ENCODE measurements around the gene FASTKD1.
"Not testable (repeated sequence)": the region's sequence is repeated elsewhere in the genome, so short reads cannot be mapped to it uniquely, and the experiment has no call there.

Gene FASTKD1

GRCh38 chr2:169516488-169516995 lies 57.1 kb downstream of the FASTKD1 start:
- H3K9me3 ChIP-seq (ENCODE audit: control insufficient read depth, insufficient read depth, low read depth, low read length); POLR2A ChIA-PET; H3K27ac ChIP-seq (ENCODE audit: extremely low read depth, low read depth, low read length); H3K4me3 ChIP-seq (ENCODE audit: low read depth, low read length); H3K36me3 ChIP-seq (ENCODE audit: control insufficient read depth in 2 of 2, insufficient read depth in 1 of 2, low read length in 2 of 2): not testable (repeated sequence)
- H3K4me1 ChIP-seq (ENCODE audit: control insufficient read depth, insufficient read depth, low read length): peaks cover 11% of the 10 kb centered on the region; the same call in 1 of the 2 replicates
- CTCF ChIA-PET: interaction anchor here (5.2 kb wide), 1 partner anchor 12 kb away, joined by 28 read pairs; no protein-coding TSS in a partner anchor

GRCh38 chr2:169514758-169515157 lies 58.9 kb downstream of the FASTKD1 start:
- POLR2A ChIA-PET: interaction anchor here (0.6 kb wide), 1 partner anchor 19 kb away, joined by 3 read pairs; no protein-coding TSS in a partner anchor
- not testable (repeated sequence) for H3K9me3 ChIP-seq (ENCODE audit: control insufficient read depth, insufficient read depth, low read depth, low read length); H3K4me3 ChIP-seq (ENCODE audit: low read depth, low read length); H3K36me3 ChIP-seq (ENCODE audit: control insufficient read depth in 2 of 2, insufficient read depth in 1 of 2, low read length in 2 of 2); H3K27ac ChIP-seq (ENCODE audit: extremely low read depth, low read depth, low read length)
- peaks cover 12% of the 10 kb centered on the region; the same call in 1 of the 2 replicates for H3K4me1 ChIP-seq (ENCODE audit: control insufficient read depth, insufficient read depth, low read length)
- CTCF ChIA-PET: interaction anchor here (5.2 kb wide), 1 partner anchor 14 kb away, joined by 28 read pairs; no protein-coding TSS in a partner anchor

GRCh38 chr2:169513926-169514325 lies 59.7 kb downstream of the FASTKD1 start:
- CTCF ChIA-PET: interaction anchor here (0.7 to 1.7 kb wide), 3 partner anchors 14 to 83 kb away, joined by 3 to 9 read pairs (median 4); no protein-coding TSS in a partner anchor
- Histone ChIP-seq H3K9me3 (ENCODE audit: control insufficient read depth, insufficient read depth, low read depth, low read length) (no peaks in the 10 kb centered on the region), H3K27ac (ENCODE audit: extremely low read depth, low read depth, low read length) (no peak overlapping the region), H3K4me1 (ENCODE audit: control insufficient read depth, insufficient read depth, low read length) (peaks cover 14% of the 10 kb centered on the region), H3K36me3 (ENCODE audit: control insufficient read depth in 2 of 2, insufficient read depth in 1 of 2, low read length in 2 of 2) (no peaks in the 10 kb centered on the region), H3K4me3 (ENCODE audit: low read depth, low read length) (no peak overlapping the region)
- POLR2A ChIA-PET: no interaction called here
- TF ChIP-seq KLF1 (tag by site-specific recombination; IDR thresholded peaks at IDR 0.05) (no peak), KLF9 (tag by site-specific recombination; IDR thresholded peaks at IDR 0.05; ENCODE audit: low read depth) (no peak), ZNF324 (tag by site-specific recombination; IDR thresholded peaks at IDR 0.05) (no peak), IKZF3 (tag by site-specific recombination; IDR thresholded peaks at IDR 0.05) (no peak), ZNF777 (tag by site-specific recombination; IDR thresholded peaks at IDR 0.05; ENCODE audit: borderline replicate concordance) (no peak), ZSCAN18 (tag by site-specific recombination; IDR thresholded peaks at IDR 0.05) (no peak), ZNF239 (tag by site-specific recombination; IDR thresholded peaks at IDR 0.05) (no peak), ZNF521 (tag by site-specific recombination; IDR thresholded peaks at IDR 0.05) (no peak)

GRCh38 chr2:169513094-169513493 lies 60.6 kb downstream of the FASTKD1 start:
- no peak for TF ChIP-seq ZNF19 (tag by site-specific recombination; IDR thresholded peaks at IDR 0.05; ENCODE audit: low read depth)
- no peak for TF ChIP-seq ZNF837 (tag by site-specific recombination; IDR thresholded peaks at IDR 0.05)
- TF ChIP-seq ZNF221 (tag by site-specific recombination; IDR thresholded peaks at IDR 0.05; ENCODE audit: borderline replicate concordance): no peak
- TF ChIP-seq TRIM28 (IDR thresholded peaks at IDR 0.05; ENCODE audit: borderline replicate concordance, low read length): no peak
- TF ChIP-seq ZNF521 (tag by site-specific recombination; IDR thresholded peaks at IDR 0.05): no peak
- TF ChIP-seq ZNF354C (tag by site-specific recombination; IDR thresholded peaks at IDR 0.05; ENCODE audit: borderline replicate concordance, low read depth): no peak
- TF ChIP-seq ZIC2 (tag by site-specific recombination; IDR thresholded peaks at IDR 0.05): no peak
- TF ChIP-seq ZNF132 (tag by site-specific recombination; IDR thresholded peaks at IDR 0.05; ENCODE audit: borderline replicate concordance): no peak
- no peak for TF ChIP-seq MEIS1 (CRISPR knock-in tag; IDR thresholded peaks at IDR 0.05; ENCODE audit: borderline replicate concordance)
- no peak for TF ChIP-seq ATF2 (tag by site-specific recombination; IDR thresholded peaks at IDR 0.05; ENCODE audit: low read depth)
- no peak for TF ChIP-seq ZNF777 (tag by site-specific recombination; IDR thresholded peaks at IDR 0.05; ENCODE audit: borderline replicate concordance)
- no peak for TF ChIP-seq ZNF791 (tag by site-specific recombination; IDR thresholded peaks at IDR 0.05)
- no peak for TF ChIP-seq KLF1 (tag by site-specific recombination; IDR thresholded peaks at IDR 0.05)
- TF ChIP-seq ZNF560 (tag by site-specific recombination; IDR thresholded peaks at IDR 0.05; ENCODE audit: borderline replicate concordance): no peak
- no peaks in the 10 kb centered on the region for H3K9me3 ChIP-seq (ENCODE audit: control insufficient read depth, insufficient read depth, low read depth, low read length)
- no peak overlapping the region for H3K27ac ChIP-seq (ENCODE audit: extremely low read depth, low read depth, low read length)
- H3K36me3 ChIP-seq (ENCODE audit: control insufficient read depth in 2 of 2, insufficient read depth in 1 of 2, low read length in 2 of 2): no peaks in the 10 kb centered on the region
- H3K4me1 ChIP-seq (ENCODE audit: control insufficient read depth, insufficient read depth, low read length): peaks cover 14% of the 10 kb centered on the region
- ChIA-PET CTCF (interaction anchor here (1.7 kb wide), 1 partner anchor 15 kb away, joined by 9 read pairs; no protein-coding TSS in a partner anchor), POLR2A (no interaction called here)
- H3K4me3 ChIP-seq (ENCODE audit: low read depth, low read length): no peak overlapping the region

All from HEK293 (cell line).